ENCODE data around the gene NEAT1.
"Not testable (repeated sequence)": the region's sequence is repeated elsewhere in the genome, so short reads cannot be mapped to it uniquely, and the experiment has no call there.

Gene NEAT1

DNA sequence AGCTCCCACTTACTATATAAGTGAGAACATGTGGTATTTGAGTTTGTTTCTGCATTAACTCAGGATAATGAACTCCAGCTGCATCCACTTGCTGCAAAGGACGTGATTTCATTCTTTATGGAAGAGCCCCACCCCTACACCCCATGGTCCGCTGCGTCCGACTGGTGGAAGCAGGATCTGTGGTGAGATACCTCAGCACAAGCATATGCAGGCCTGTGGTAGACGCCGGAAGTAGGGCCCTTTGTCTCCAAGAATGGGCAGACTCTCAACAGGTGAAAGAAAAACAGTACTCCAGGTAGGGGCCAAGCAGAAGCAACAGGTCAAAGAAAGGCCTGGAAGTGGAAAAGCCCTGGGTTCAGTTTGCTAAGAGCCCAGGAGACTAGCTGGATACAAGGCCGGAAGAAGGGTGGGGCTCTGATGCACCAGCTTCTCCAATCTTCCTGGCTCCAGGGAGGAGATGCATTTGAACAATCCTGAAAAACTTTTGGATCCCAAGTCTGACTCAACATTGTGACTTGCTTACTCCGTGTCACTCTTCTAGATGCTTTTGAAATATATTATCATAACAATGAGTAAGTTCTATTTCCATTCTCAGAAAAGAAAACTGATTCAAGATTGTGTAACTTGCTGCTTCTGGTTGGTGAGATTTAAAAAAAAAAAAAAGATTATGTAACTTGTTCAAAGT lies 30.4 kb downstream of the NEAT1 start:
- no peak for DNase-seq (ENCODE audit: low spot score)

DNA sequence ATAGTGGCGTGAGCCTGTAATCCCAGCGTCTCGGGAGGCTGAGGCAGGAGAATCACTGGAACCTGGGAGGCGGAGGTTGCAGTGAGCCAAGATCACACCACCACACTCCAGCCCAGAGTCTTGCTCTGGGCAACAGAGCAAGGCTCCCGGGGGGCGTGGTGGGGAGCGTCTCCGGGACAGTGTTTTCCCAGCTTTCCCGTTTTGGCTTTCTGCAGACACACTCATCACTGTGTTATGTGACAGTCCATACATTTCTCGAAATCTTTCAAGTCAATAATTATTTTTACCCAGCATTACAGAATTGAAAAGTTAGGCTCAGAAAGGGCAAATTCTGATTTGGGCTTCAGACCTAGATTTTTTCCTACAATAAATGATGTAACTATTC lies 31.7 kb downstream of the NEAT1 start:
- DNase-seq (ENCODE audit: low spot score) = no peak

DNA sequence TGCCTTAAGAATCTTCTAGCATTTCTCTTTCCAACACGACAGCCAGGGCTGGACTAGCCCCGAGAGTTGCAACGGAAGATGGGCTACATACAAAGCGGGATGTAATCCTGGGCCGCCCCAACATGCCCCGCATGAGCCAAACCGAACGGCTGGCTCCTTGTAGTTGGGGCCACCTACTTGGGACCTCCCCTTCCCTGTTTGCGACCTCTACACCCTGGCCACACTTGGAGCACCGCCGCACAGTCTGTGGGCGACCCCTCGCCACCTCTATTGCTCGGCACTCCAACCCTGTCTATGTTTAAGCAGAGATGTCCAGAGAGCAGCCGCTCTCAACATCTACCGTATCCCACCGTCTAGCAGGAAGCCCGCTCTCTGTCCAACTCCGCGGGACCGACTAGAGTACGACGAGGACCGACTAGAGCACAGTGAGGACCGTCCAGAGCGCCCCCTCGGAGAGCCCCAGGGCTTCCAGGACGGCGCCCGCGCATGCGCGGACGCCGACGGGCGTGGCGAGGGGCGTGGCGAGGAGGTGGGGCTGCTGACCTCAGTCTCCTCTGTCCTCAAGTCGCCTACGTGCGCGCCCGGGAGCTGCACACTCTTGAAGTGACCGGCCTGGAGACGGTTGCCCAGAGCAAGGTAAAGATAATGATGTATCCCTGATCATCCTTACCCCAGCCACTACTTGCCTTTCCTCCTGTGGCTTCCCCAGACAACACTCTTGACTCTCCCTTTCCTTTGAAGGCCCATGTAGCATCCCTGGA lies 32.3 kb downstream of the NEAT1 start:
- DNase-seq (ENCODE audit: low spot score) = peak; percentile 79

DNA sequence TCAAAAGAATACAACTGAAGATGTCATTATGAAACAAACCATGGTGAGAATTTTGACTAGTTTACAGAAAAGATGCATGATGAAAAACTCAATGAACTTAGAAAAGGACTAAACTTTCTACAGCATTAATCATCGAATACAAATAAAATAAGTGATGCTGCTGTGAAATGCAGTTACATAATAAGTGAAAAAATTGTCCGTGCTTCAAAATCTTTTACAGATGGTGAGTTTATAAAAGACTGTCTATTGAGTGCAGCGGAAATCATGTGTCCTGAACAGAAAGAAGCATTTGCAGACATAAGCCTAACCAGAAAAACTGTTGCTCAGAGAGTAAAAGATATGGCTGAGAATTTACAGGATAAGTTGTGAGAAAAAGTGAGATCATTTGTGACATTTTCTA lies 33.8 kb downstream of the NEAT1 start:
- no peak for DNase-seq (ENCODE audit: low spot score)

DNA sequence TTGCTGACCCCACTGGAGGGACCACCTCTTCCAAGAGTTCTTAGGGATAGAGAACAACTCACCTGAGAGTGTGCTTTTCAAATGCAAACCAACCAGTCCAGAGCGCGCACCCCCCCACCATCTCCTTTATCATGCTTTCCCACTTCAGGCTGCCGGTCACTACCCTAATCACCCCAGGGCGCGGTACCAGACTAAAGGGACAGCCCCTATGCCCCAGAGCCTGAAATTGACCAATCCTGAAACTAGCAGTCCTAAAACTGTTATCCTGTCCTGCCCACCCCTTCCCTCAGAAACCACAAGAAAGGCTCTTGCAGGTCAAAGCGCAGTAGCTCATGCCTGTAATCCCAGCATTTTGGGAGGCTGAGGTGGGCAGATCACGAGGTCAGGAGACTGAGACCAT lies 37.0 kb downstream of the NEAT1 start:
- no peak for DNase-seq (ENCODE audit: low spot score)

DNA sequence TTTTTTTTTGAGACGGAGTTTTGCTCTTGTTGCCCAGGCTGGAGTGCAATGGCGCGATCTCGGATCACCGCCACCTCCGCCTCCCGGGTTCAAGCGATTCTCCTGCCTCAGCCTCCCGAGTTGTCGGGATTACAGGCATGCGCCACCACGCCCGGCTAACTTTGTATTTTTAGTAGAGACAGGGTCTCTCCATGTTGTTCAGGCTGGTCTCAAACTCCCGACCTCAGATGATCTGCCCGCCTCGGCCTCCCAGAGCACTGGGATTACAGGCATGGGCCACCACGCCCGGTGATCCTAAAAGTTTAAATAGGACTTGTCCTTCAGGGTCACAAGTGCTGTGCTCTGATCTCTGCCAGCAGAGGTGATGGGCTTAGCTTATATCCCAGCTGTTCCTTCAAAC lies 42.9 kb downstream of the NEAT1 start:
- not testable (repeated sequence) for DNase-seq (ENCODE audit: low spot score)

DNA sequence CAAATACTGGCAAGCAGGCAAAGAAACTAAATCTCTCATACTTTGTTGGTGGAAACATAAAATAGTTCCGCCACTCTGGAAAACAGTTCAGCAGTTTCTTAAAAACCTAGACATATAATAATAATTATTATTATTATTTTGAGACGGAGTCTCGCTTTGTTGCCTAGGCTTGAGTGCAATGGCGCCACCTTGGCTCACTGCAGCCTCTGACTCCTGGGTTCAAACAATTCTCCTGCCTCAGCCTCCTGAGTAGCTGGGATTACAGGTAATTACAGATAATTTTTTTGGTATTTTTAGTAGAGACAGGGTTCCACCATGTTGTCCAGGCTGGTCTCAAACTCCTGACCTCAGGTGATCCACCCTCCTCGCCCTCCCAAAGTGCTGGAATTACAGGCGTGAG lies 44.7 kb downstream of the NEAT1 start:
- not testable (repeated sequence) for DNase-seq (ENCODE audit: low spot score)

DNA sequence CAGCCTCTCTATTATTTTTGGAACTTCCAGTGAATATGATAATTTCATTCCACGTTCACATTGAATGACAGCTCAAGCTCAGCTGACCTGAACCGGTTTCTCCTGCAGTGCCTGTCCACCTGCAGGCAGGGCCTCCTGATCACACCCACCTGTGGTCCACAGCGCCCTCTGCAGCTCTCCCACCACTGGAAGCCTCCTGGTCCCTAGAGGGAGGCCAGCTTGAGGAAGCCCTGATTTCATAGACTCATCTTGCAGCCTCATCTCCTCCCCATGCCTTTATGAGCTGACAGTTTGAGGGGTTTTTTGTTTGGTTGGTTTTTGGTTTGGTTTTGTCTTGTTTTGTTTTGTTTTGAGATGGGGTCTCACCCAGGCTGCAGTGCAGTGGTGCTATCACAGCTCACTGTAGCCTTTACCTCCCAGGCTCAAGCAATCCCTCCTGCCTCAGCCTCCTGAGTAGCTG lies 46.3 kb downstream of the NEAT1 start:
- peak; percentile 66 for DNase-seq (ENCODE audit: low spot score)

DNA sequence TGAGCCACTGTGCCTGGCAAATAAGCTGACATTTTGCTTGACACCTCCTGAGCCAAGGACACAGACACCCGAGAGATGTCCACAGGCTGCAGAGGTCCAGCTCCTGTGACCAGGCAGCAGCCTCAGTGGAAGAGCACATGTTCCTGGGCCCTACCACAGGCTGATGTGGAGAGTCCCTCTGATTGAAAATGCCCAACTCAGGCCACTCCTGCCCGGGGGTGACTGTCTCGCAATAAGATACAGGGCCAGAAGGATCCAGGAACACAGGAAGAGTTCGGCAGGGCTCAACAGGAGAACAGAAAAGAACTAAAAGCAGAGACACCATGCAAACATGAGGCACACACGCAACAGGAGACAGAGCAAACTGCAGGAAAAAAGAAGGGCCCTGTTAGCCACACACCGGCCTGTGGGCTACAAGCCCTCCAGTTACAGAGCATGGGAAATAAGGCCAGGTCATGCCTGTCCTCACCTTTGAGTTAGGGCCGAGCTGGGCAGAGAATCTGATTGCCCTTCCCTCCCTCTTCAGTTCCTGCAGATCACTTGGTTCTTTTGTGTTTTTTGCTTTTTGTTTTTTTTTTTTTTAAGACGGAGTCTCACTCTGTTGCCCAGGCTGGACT lies 47.9 kb downstream of the NEAT1 start:
- DNase-seq (ENCODE audit: low spot score) = no peak

DNA sequence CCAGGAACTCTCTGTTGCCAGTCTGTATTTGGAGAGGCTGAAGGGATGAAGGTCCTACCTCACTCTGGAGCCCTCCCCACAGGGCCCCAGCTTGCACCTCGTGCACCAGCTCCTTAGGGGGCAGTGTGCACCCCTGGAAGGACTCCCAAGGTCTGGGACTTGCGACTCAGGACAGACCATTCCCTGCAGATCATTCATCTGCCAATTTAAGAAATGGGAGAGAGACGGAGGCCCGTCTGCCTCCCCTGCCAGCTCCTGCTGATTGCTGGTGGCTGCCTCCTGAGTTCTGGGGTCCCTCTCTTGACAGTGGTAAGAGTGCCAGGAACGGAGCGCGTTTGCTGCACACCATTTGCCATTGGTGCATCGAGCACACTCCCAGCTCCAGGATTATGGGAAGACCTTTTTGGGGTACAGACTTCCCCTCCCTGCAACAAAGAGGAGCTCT lies 48.9 kb downstream of the NEAT1 start:
- DNase-seq (ENCODE audit: low spot score) = no peak

DNA sequence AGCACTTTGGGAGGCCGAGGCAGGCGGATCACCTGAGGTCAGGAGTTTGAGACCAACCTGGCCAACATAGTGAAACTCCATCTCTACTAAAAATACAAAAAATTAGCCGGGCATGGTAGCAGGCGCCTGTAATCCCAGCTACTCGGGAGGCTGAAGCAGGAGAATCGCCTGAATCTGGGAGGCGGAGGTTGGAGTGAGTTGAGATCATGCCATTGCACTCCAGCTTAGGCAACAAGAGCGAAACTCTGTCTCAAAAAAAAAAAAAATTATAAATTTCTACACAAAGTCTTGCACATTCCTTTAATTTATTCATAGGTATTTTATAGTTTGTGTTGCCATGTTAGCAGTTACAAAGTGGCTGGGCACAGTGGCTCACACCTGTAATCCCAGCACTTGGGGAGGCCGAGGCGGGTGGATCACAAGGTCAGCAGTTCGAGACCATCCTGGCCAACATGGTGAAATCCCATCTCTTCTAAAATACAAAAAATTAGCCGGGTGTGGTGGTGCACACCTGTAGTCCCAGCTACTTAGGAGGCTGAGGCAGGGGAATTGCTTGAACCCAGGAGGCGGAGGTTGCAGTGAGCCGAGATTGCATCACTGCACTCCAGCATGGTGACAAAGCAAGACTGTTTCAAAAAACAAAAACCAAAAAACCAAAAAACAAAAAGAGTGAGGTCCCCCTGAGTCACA lies 50.1 kb downstream of the NEAT1 start:
- DNase-seq (ENCODE audit: low spot score) = not testable (repeated sequence)

DNA sequence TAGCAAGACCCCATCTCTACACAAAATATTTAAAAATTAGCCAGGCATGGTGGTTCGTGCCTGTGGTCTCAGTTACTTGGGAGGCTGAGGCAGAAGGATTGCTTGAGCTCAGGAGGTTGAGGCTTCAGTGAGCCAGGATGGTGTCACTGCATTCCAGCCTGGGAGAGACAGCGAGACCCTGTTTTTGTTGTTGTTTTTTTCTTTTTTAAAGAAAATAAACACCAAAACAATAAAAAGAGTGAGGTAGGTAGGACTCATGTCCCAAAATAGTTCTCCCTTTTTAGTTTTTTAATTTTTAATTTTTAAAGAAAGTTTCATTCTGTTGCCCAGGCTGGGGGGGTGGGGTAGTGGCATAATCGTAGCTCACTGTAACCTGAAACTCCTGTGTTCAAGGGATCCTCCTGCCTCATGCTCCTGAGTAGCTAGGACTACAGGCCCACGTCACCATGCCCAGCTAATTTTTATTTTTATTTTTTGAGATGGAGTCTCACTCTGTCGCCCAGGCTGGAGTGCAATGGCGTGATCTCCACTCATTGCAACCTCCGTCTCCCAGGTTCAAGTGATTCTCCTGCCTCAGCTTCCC lies 50.8 kb downstream of the NEAT1 start:
- DNase-seq (ENCODE audit: low spot score) = no peak

DNA sequence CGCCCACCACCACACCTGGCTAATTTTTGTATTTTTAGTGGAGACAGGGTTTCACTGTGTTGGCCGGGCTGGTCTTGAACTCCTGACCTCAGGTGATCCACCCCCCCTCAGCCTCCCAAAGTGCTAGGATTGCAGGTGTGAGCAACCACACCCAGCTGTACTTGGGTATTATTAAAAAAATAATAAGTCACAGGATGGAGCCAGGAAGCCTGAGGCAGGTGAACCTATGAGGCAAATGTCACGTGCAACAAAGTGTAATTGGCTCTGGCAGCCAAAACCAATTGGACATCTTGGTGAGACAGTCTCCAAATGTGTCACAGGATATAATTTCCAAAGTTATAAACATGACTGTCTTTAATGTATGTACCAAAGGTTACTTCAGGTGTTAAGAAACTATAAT lies 52.3 kb downstream of the NEAT1 start:
- DNase-seq (ENCODE audit: low spot score) = no peak

DNA sequence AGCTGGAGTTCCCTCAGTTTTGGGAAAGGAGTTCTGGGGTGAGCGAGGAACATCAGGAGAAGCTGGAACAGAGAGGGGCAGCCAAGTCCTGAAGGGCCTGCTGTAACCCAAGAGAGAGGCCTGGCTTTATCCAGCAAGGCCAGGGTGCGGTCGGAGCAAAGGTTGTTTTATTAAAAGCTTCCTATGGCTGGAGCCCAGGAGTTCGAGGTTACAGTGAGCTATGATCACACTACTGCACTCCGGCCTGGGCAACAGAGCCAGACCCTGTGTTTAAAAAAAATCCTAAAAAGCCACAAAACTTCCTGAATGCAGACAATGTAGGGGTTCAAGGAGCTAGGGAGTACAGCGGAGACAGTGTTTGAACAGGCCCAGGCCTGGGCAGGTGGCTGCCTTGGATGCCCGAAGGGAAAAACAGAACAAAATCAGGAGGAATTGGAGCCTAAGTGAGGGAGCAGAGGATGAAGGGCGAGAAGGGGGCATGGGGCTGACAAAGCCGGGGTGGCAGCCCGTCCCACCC lies 54.1 kb downstream of the NEAT1 start:
- DNase-seq (ENCODE audit: low spot score) = no peak

DNA sequence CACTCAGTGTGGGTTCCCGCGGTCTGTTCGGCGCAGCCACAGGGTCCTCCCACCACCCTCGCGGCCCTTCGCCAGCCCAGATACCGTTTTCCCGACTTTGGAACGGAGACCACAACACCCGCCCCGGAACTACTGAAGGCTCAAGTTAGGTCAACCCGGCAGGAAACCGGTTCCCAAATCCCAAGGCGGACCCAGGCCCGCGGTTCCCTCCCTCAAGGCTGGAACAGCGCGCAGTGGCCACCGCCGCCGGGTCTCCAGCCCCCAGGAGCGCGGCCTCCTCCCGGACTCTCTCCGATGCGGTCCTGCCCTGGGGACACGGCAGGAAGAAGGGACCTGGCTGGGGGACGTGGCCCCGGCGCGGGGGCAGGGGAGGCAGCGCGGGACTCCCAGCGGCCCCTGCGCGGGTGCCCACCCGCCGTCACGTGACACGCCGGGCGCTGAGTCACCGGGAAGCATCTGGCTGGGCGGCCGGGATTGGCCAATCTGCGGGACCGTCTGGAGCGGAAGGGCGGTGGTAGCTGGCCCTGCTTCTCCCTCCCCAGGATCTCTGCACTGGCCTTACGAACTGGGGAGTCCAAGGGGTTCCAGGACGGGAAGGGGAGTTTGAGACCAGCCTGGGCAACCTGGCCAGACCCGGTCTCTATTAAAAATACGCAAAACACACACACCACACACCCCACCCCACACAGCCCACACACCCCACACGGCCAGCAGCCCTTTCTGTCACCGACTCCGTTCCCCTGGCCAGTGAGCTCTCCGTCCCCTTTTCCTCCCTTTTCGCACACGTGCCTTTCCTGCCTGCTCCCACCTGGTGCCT lies 54.8 kb downstream of the NEAT1 start:
- peak; percentile 87 for DNase-seq (ENCODE audit: low spot score)

DNA sequence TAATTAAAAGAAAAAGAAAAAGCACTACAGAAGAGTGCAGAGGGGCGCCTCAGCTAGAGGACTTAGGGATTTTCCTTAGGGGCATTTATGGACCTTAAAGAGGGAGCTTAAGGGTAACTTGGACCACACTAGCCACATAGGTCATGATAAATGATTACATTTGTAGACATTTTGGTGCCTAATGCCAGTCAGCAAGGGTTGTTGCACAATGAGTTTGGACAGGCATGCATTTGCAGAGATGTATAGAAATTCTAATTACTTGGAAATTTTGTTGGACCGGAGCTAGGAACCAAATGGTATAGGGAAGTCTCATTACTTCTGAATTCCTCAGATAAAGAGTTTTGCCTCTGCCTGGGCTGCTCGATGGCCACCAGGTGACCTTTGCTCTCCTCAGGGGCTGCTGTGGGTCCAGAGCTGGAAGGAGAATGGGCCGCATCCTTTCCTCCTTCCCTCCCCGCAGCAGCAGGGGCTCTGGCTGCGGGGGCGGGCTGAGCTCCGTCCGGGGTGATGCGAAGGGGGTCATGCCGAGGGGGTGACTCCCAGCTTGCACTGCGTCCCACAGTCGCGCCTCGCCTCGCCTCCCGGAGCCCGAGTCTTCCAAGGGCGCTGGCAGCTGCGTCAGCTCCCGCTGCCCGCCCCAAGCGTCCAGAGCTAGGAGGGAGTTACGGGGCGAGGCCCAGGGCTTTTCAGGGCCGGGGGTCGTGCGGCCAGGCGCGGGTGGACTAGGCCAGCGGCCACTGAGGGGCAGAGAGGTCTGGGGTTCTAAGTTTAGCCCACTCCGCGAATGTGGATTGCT lies 56.0 kb downstream of the NEAT1 start:
- DNase-seq (ENCODE audit: low spot score) = no peak

DNA sequence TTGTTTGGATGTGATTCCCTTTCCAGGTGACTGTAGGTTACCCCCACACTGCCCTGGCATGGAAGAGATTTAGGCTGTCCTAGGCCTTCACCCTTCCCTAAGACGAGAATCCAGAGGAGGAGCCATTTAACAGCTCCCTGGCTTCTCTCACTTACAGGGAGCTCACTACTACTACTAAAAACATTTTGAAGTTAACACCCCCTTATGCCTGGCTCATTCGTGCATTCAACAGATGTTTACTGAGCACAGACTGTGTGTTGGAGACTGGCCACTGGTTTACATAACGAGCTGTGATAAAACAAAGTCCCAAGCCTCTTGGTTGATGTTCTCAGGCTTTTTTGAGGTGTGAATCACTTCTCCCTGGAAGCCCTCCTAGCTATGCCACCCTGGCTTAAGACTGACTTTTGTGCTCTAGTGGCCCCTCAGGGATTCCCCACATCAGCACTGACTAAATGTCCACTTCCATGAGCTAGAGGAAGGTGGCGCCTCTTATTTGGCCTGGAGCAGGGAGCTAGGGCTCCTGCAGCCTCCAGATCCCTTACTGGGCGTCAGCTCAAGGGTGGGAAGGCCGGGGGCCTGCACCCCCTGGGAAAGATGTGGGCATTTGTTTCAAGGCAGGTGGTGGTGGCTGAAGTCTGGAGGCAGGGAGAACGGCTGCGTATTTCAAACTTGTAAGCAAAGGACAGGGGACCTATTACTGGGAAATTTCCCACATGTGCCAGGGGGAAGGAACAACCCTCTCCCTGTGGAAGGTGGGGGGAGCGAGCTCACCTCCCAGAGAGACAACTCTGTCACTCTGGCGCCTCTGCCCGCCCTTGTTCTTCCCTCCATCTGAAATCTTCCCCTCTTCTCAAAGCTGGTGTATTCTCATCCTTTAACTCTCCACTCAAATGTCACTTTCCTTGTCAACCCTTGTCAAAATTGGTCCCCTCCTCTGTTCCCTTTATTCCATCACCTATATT lies 56.9 kb downstream of the NEAT1 start:
- no peak for DNase-seq (ENCODE audit: low spot score)

DNA sequence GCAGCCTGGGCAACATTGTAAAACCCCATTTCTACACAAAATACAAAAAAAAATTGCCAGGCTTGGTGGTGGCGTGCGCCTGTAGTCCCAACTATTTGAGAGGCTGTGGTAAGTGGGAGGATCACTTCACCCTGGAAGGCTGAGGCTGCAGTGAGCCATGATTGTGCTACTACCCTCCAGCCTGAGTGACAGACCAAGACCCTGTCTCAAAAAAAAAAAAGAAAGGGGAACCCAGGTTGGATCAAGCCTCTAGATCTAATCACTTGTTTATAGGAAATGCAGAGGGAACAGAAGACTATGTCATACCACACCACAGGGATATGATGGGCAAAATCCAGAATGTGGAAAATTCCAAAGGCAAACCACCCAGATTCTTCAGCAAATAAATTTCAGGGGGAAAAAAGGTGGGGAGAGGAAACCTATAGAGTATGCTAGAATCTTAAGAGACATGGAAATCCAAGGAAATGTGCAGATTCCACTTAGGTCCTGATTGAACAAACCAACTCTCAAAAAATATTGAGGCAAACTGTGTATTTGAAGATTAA lies 59.8 kb downstream of the NEAT1 start:
- DNase-seq (ENCODE audit: low spot score) = no peak

DNA sequence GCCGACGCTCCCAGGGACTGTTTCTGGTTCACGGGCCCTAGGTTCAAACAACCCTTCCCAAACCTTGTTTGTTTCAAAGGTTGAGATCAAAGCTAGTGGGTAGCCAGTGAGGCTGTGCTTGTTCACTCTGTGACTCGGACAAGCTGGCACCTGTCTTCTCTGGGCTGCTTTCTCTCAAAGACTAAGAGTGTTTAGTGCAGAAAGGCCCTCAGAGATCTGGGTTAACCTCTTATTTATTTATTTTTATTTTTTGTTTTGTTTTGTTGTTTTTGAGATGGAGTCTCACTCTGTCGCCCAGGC lies 63.3 kb downstream of the NEAT1 start:
- no peak for DNase-seq (ENCODE audit: low spot score)

Measured in CD4-positive, alpha-beta T cell treated with Interleukin-6 at 100 ng/mL for 8 hours (primary cell).